GM19468 (cell line): Measurements from ENCODE around the gene INPP5A.
"Not testable (repeated sequence)": the region's sequence is repeated elsewhere in the genome, so short reads cannot be mapped to it uniquely, and the experiment has no call there.

ENCODE experiments used
- ATAC-seq: cut with Tn5 transposase; IDR thresholded peaks from one replicate; pipeline ENCODE4 v1.9.1; 2021; ENCODE audit warnings: mild to moderate bottlenecking, moderate library complexity, moderate number of reproducible peaks; ENCODE audit not compliant: unreplicated experiment; ENCODE audit errors: extremely low read depth

The INPP5A gene

GRCh38 chr10:132537684-132538001, at the start of gene INPP5A:
TSS of gene INPP5A (plus strand) at chr10:132537787. CDS start at chr10:132538097, 310 bp downstream.
- no peak for ATAC-seq

- ATAC-seq, result no peak
Observed at GRCh38 chr10:132488231-132488821, 49.3 kb upstream of the INPP5A start.

GRCh38 chr10:132489053-132489703, 48.4 kb upstream of the INPP5A start:
- ATAC-seq, result no peak

- no peak for ATAC-seq
Observed at GRCh38 chr10:132489704-132490534, 47.7 kb upstream of the INPP5A start.

- not testable (repeated sequence) for ATAC-seq
Observed at GRCh38 chr10:132491534-132491933, 46.1 kb upstream of the INPP5A start.

- no peak for ATAC-seq
Observed at GRCh38 chr10:132492323-132493025, 45.1 kb upstream of the INPP5A start.

- ATAC-seq, result no peak
Observed at GRCh38 chr10:132493246-132493755, 44.3 kb upstream of the INPP5A start.

- no peak for ATAC-seq
Observed at GRCh38 chr10:132493756-132494290, 43.8 kb upstream of the INPP5A start.

DNA sequence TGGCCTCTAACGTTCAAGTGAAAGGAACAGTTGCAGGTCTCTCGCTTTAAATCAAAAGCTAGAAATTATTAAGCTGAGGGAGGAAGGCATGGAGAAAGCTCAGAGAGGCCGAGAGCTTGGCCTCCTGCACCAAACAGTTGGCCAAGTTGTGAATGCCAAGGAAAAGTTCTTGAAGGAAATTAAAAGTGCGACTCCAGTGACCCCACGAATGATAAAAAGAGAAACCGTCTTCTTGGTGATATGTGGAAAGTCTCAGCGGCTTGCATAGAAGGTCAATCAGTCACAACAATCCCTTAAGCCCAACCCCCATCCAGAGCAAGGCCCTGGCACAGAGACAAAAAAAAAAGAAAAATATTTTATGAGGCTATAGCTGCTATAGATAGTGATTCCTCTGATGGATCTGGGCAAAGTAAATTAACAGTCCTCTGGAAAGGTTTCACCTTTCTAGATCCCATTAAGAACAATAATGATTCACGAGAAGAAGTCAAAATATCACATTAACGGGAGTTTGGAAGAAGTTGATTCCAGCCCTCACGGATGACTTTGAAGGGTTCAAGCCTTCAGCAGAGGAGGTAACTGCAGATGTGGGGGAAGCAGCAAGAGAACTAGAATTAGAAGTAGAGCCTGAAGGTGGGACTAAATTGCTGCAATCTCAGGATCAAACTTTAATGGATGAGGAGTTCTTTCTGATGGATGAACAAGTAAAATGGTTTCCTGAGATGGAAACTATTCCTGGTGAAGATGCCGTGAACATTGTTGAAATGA, 42.5 kb upstream of the INPP5A start:
- ATAC-seq, result no peak

- ATAC-seq, result no peak
Observed at GRCh38 chr10:132496360-132497062, 41.1 kb upstream of the INPP5A start.

- ATAC-seq, result no peak
Observed at GRCh38 chr10:132497063-132497680, 40.4 kb upstream of the INPP5A start.

GRCh38 chr10:132497861-132498561, 39.6 kb upstream of the INPP5A start:
- ATAC-seq, result no peak

DNA sequence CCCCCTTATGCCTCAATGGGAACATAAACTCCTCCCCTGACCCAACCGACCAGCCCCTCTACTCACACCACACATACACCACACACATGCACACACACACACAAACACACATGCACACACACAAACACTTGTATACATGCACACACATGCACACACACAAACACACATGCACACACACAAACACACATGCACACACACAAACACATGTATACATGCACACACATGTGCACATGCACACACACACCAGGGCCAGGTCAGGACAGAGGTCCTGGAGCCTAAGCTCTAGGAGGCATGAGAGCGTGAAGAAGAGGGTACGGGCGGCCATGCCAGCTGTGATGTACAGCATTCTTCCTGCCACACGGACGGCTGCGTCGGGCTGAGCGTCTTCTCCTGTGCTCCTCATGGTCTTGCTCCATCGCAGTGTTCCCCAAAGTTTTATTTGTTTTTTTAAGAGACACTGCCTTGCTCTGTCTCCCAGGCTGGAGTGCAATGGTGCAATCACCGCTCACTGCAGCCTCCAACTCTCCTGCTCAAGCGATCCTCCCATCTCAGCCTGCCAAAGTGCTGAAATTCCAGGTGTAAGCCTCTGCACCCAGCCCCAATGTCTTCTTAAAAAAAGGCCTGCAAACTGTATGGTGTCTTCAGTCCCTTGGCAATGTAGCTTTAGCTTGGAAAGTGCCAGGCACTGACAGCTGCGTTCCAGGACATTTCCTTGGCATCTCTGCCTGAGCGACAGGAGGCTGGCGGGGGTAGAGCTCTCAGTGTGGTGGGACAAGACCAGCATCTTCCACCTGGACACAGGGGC, 38.8 kb upstream of the INPP5A start:
- ATAC-seq, result no peak

GRCh38 chr10:132499367-132499685, 38.3 kb upstream of the INPP5A start:
- ATAC-seq, result no peak

GRCh38 chr10:132500781-132501415, 36.7 kb upstream of the INPP5A start:
- ATAC-seq, result no peak

GRCh38 chr10:132502544-132503300, 34.9 kb upstream of the INPP5A start:
- no peak for ATAC-seq
